ENCODE data around the gene FNBP1.

DNA sequence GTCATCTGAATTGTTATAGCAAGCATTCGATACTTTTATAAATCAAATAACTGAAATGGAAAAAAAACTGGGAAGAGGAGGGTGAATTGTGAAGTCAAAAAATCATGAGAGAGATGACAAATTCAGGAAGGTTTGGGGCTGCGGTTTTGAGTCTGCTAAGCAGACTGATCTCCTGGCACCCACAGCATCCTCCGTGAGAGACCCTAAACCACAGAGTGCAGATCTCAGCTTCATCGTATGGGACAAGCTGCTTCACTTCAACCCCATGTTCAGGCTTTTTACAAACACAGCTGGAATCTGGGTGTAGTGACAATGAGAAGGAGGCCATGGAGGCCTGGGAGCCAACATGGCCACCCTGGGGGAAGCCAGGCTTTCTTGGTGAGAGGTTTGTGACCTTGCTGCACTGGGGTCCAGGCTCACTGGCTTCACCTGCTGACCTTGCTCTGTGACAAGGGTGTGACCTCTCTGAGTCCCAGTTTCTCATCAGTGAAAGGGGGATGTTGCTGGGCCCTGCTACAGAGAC is 188.3 kb downstream of the FNBP1 start:
- TF ChIP-seq EZH2phosphoT487 (IDR thresholded peaks at IDR 0.05; ENCODE audit: insufficient read depth, low read depth) (no peak), EZH2 (IDR thresholded peaks at IDR 0.05; ENCODE audit: insufficient read depth, poor library complexity, severe bottlenecking) (no peak)

Data from GM23248 (cell line).